ENCODE data around the gene AOC1. TPM values are rescaled to one million over a fixed set of nuclear protein-coding genes. Genes with fewer than 3 reads are reported as not detected.

Gene AOC1
- total RNA-seq, 1 donor from 2014 or later, result not detected

- Histone ChIP-seq H3K4me1 (no peaks in the 10 kb centered on the region), H3K4me3 (no peak overlapping the region), H3K27ac (no peak overlapping the region), H3K36me3 (no peaks in the 10 kb centered on the region), H3K9me3 (no peaks in the 10 kb centered on the region), H3K27me3 (no peaks in the 10 kb centered on the region)
- TF ChIP-seq POLR2A (IDR thresholded peaks at IDR 0.05) (no peak), CTCF (IDR thresholded peaks at IDR 0.05) (no peak), POLR2AphosphoS5 (IDR thresholded peaks at IDR 0.05; ENCODE audit: insufficient read depth in 1 of 2, low read depth in 1 of 2) (no peak)
- intact Hi-C loops (cut with DNase I), result no loop called here
- DNase-seq (ENCODE audit: extremely low spot score in 2 of 2), result no peak
Measured at GRCh38 chr7:150835019-150835418, 17.3 kb upstream of the AOC1 start.

GRCh38 chr7:150835702-150836280, 16.5 kb upstream of the AOC1 start:
- TF ChIP-seq CTCF (IDR thresholded peaks at IDR 0.05), result no peak
- no peak for TF ChIP-seq POLR2AphosphoS5 (IDR thresholded peaks at IDR 0.05; ENCODE audit: insufficient read depth in 1 of 2, low read depth in 1 of 2)
- TF ChIP-seq POLR2A (IDR thresholded peaks at IDR 0.05), result no peak
- H3K27ac ChIP-seq, result no peak overlapping the region
- H3K9me3 ChIP-seq, result no peaks in the 10 kb centered on the region
- H3K27me3 ChIP-seq, result no peaks in the 10 kb centered on the region
- no peak for DNase-seq (ENCODE audit: extremely low spot score in 2 of 2)
- H3K36me3 ChIP-seq, result no peaks in the 10 kb centered on the region
- no peaks in the 10 kb centered on the region for H3K4me1 ChIP-seq
- no peak overlapping the region for H3K4me3 ChIP-seq
- intact Hi-C loops (cut with DNase I), result no loop called here

GRCh38 chr7:150838965-150839650, 13.2 kb upstream of the AOC1 start:
- Histone ChIP-seq H3K9me3 (no peaks in the 10 kb centered on the region), H3K27me3 (no peaks in the 10 kb centered on the region), H3K27ac (no peak overlapping the region), H3K36me3 (no peaks in the 10 kb centered on the region), H3K4me3 (no peak overlapping the region), H3K4me1 (no peaks in the 10 kb centered on the region)
- DNase-seq (ENCODE audit: extremely low spot score in 2 of 2), result peak in 1 of 2 donors; percentile 56
- TF ChIP-seq POLR2A (IDR thresholded peaks at IDR 0.05) (no peak), POLR2AphosphoS5 (IDR thresholded peaks at IDR 0.05; ENCODE audit: insufficient read depth in 1 of 2, low read depth in 1 of 2) (no peak), CTCF (IDR thresholded peaks at IDR 0.05) (no peak)
- intact Hi-C loops (cut with DNase I), result no loop called here

GRCh38 chr7:150842018-150842417, 10.3 kb upstream of the AOC1 start:
- H3K27me3 ChIP-seq, result no peaks in the 10 kb centered on the region
- H3K4me1 ChIP-seq, result peaks cover 9% of the 10 kb centered on the region
- no peak overlapping the region for H3K4me3 ChIP-seq
- TF ChIP-seq CTCF (IDR thresholded peaks at IDR 0.05), result no peak
- no peak overlapping the region for H3K27ac ChIP-seq
- H3K9me3 ChIP-seq, result no peaks in the 10 kb centered on the region
- no peaks in the 10 kb centered on the region for H3K36me3 ChIP-seq
- intact Hi-C loops (cut with DNase I), result no loop called here
- peak in 1 of 2 donors; percentile 56 for DNase-seq (ENCODE audit: extremely low spot score in 2 of 2)

- H3K9me3 ChIP-seq, result no peaks in the 10 kb centered on the region
- no peaks in the 10 kb centered on the region for H3K36me3 ChIP-seq
- intact Hi-C loops (cut with DNase I), result no loop called here
Measured at GRCh38 chr7:150842716-150843115, 9.6 kb upstream of the AOC1 start.

More at GRCh38 chr7:150842716-150843115, 9.6 kb upstream of the AOC1 start:
- DNase-seq (ENCODE audit: extremely low spot score in 2 of 2), result peak in 1 of 2 donors; percentile 65
- H3K27me3 ChIP-seq, result no peaks in the 10 kb centered on the region
- peaks cover 9% of the 10 kb centered on the region for H3K4me1 ChIP-seq
- H3K27ac ChIP-seq, result no peak overlapping the region
- H3K4me3 ChIP-seq, result no peak overlapping the region
- TF ChIP-seq POLR2A (IDR thresholded peaks at IDR 0.05) (no peak), CTCF (IDR thresholded peaks at IDR 0.05) (no peak), POLR2AphosphoS5 (IDR thresholded peaks at IDR 0.05; ENCODE audit: insufficient read depth in 1 of 2, low read depth in 1 of 2) (no peak)

Data from vagina (tissue), 2 donors.